Endothelial cell of umbilical vein (primary cell): ENCODE data around the gene DST. TPM values are rescaled to one million over a fixed set of nuclear protein-coding genes. Genes with fewer than 3 reads are reported as not detected.
"Not testable (repeated sequence)": the region's sequence is repeated elsewhere in the genome, so short reads cannot be mapped to it uniquely, and the experiment has no call there.

Experiments
- BruUV-seq: library from RNA; stranded (reverse); fragments of 400-500 nt; replicated peaks from 2 replicates; lab custom pipeline; 2021; lab: Mats Ljungman, UMichigan
- CTCF ChIA-PET: fragments of 300-600, 350-600 bp; sonication (Branson Sonifier 250); formaldehyde crosslinking; loops from one replicate; lab custom pipeline; 2021; ENCODE audit warnings: antibody characterized with exemption, inconsistent platforms; lab: Charles Lee
- POLR2A ChIA-PET: fragments of 300-600, 350-600 bp; sonication (Branson Sonifier 250); formaldehyde crosslinking; loops from one replicate; lab custom pipeline; 2021; ENCODE audit warnings: antibody characterized with exemption, inconsistent platforms; lab: Charles Lee
- DNase-seq: peaks from one replicate; pipeline ENCODE4 v3.0.0-alpha.2; 2011; ENCODE audit warnings: low read depth, low spot score
- FAIRE-seq: peaks from 2 replicates; lab custom pipeline; 2011; peaks lifted over from hg19 to GRCh38; lab: Jason Lieb, UNC
- H2AFZ ChIP-seq: 2 replicates; pipeline ENCODE4 v1.6.0; 2012; ENCODE audit warnings: low read depth, low read length, control low read depth, inconsistent platforms
- H3K27ac ChIP-seq: 2 replicates; pipeline ENCODE4 v1.5.1; 2011; ENCODE audit warnings: low read depth, mild to moderate bottlenecking, control low read depth, low read length, moderate library complexity; ENCODE audit not compliant: insufficient read depth
- H3K27me3 ChIP-seq, 2 experiments: 2 replicates each; pipeline versions ENCODE4 v1.6.0 to v1.6.1; 2011; ENCODE audit warnings: low read length in 2 of 2, mixed read lengths in 1 of 2; ENCODE audit not compliant: control insufficient read depth in 2 of 2, insufficient read depth in 2 of 2
- H3K36me3 ChIP-seq, 2 experiments: 2 replicates in 1 of 2; 3 replicates in 1 of 2; pipeline ENCODE4 v1.5.1; 2011; ENCODE audit warnings: low read length in 2 of 2, mild to moderate bottlenecking in 1 of 2, moderate library complexity in 1 of 2; ENCODE audit not compliant: control insufficient read depth in 2 of 2, insufficient read depth in 2 of 2; ENCODE audit errors: extremely low read depth in 1 of 2
- H3K4me1 ChIP-seq: 3 replicates; pipeline ENCODE4 v1.5.1; 2011; ENCODE audit warnings: mild to moderate bottlenecking, low read length; ENCODE audit not compliant: control insufficient read depth, insufficient read depth; ENCODE audit errors: extremely low read depth
- H3K4me2 ChIP-seq: 2 replicates; pipeline ENCODE4 v1.6.1; 2011; ENCODE audit warnings: low read length, control low read depth, mixed read lengths; ENCODE audit not compliant: insufficient read depth
- H3K4me3 ChIP-seq, 3 experiments: fragments of 200-600 bp in 1 of 3; sonication (generic), shearing (Covaris generic) in 1 of 3; replicated peaks in 1 of 3; 2 replicates each; pipeline ENCODE4 v1.5.1; 2011 to 2016; ENCODE audit warnings: control low read depth in 3 of 3, low read length in 3 of 3, mild to moderate bottlenecking in 2 of 3, inconsistent platforms in 1 of 3, low read depth in 1 of 3, moderate library complexity in 1 of 3; ENCODE audit not compliant: insufficient read depth in 1 of 3
- H3K79me2 ChIP-seq: 2 replicates; pipeline ENCODE4 v1.6.0; 2012; ENCODE audit warnings: low read length, inconsistent platforms; ENCODE audit not compliant: control insufficient read depth, insufficient read depth
- H3K9ac ChIP-seq: replicated peaks from 2 replicates; pipeline ENCODE3; 2011; ENCODE audit warnings: low read length, control low read depth; ENCODE audit not compliant: insufficient read depth; ENCODE audit errors: extremely low read depth
- H3K9me1 ChIP-seq: replicated peaks from 3 replicates; pipeline ENCODE4 v1.6.0; 2011; ENCODE audit warnings: mild to moderate bottlenecking, low read length; ENCODE audit not compliant: control insufficient read depth, insufficient read depth; ENCODE audit errors: extremely low read depth
- H3K9me3 ChIP-seq: replicated peaks from 2 replicates; pipeline ENCODE4 v1.5.1; 2012; ENCODE audit warnings: low read length, inconsistent platforms; ENCODE audit not compliant: control insufficient read depth, insufficient read depth
- H4K20me1 ChIP-seq: replicated peaks from 2 replicates; pipeline ENCODE3; 2011; ENCODE audit warnings: mild to moderate bottlenecking, low read length; ENCODE audit not compliant: control insufficient read depth, insufficient read depth; ENCODE audit errors: extremely low read depth
- CTCF ChIP-seq, 2 donors: IDR thresholded peaks; 1 replicate in 1 of 2; 2 replicates in 1 of 2; pipeline ENCODE4 v1.5.1; 2011; ENCODE audit warnings: low read length in 2 of 2, mild to moderate bottlenecking in 2 of 2, moderate library complexity in 2 of 2, control low read depth in 1 of 2, inconsistent platforms in 1 of 2, low read depth in 1 of 2; ENCODE audit not compliant: insufficient read depth in 1 of 2; ENCODE audit errors: extremely low read depth in 1 of 2
- EZH2 ChIP-seq: IDR thresholded peaks from 2 replicates; pipeline ENCODE4 v1.6.1; 2012; ENCODE audit warnings: borderline replicate concordance, low read depth, mild to moderate bottlenecking, moderate library complexity, low read length, inconsistent platforms; ENCODE audit not compliant: severe bottlenecking
- FOS ChIP-seq: IDR thresholded peaks from 2 replicates; pipeline ENCODE4 v1.6.1; 2011; ENCODE audit warnings: mild to moderate bottlenecking, low read length, moderate library complexity, borderline replicate concordance; ENCODE audit not compliant: insufficient read depth
- GATA2 ChIP-seq: IDR thresholded peaks from 2 replicates; pipeline ENCODE4 v1.7.0; 2011; ENCODE audit warnings: low read depth, mild to moderate bottlenecking, moderate library complexity, mixed read lengths, low read length; ENCODE audit not compliant: insufficient read length, insufficient read depth
- JUN ChIP-seq: IDR thresholded peaks from 2 replicates; pipeline ENCODE4 v1.6.1; 2011; ENCODE audit warnings: borderline replicate concordance, low read depth; ENCODE audit not compliant: insufficient read length, insufficient read depth
- MAX ChIP-seq: IDR thresholded peaks from 2 replicates; pipeline ENCODE4 v1.6.1; 2011; ENCODE audit not compliant: insufficient read depth, insufficient read length
- MYC ChIP-seq: IDR thresholded peaks from one replicate; pipeline ENCODE4 v1.6.1; 2011; ENCODE audit warnings: mild to moderate bottlenecking, low read depth, low read length
- POLR2A ChIP-seq: IDR thresholded peaks from 2 replicates; pipeline ENCODE4 v1.6.1; 2012; ENCODE audit warnings: low read depth, mild to moderate bottlenecking, control low read depth, low read length
- POLR2AphosphoS5 ChIP-seq: IDR thresholded peaks from 2 replicates; pipeline ENCODE4 v1.6.1; 2012; ENCODE audit warnings: low read depth, mild to moderate bottlenecking, control low read depth, low read length, moderate library complexity; ENCODE audit not compliant: insufficient read depth
- dilution Hi-C: fragments of 300-500 bp; cut with MboI; formaldehyde crosslinking; loops from one replicate; pipeline ENCODE4 v1.15.0; 2019; ENCODE audit warnings: low sequenced_read_pairs; ENCODE audit not compliant: extremely low pct_ligation_motif_present
- intact Hi-C: fragments of 100-400 bp; cut with micrococcal nuclease; formaldehyde crosslinking; loops from one replicate; pipeline ENCODE4 v1.10.0; 2022
- polyA plus RNA-seq, 4 experiments: library from polyadenylated mRNA; depleted of rRNA in 3 of 4; stranded (reverse) in 3 of 4; unstranded in 1 of 4; fragments of >200 nt; gene quantifications; 2 replicates each; pipeline versions ENCODE4 v1.2.1 to v1.2.3, GENCODE V29; 2011 to 2012; ENCODE audit warnings: missing spikeins in 1 of 4
- total RNA-seq: library from RNA; stranded (reverse); gene quantifications from 2 replicates; pipeline ENCODE4 v1.2.3, GENCODE V29; 2021

The DST gene
- total and polyA plus RNA-seq, 2 donors (not counting 3 experiments of a cell fraction or from before 2014, with no cell fraction given) = 62.3 to 253 TPM

- H3K79me2 ChIP-seq = no peaks in the 10 kb centered on the region
- dilution Hi-C loops (no loop called here), intact Hi-C loops (no loop called here)
- no peak overlapping the region for H3K4me3 ChIP-seq
- H3K27ac ChIP-seq = no peak overlapping the region
- DNase-seq = no peak
- H3K4me1 ChIP-seq = no peaks in the 10 kb centered on the region
- FAIRE-seq = no peak
- ChIA-PET POLR2A (no interaction called here), CTCF (interaction anchor here (1.1 kb wide), 1 partner anchor 26 kb away, joined by 4 read pairs; no protein-coding TSS in a partner anchor)
- peaks cover 2 to 4% of the 10 kb centered on the region in 2 experiments for H3K36me3 ChIP-seq
- TF ChIP-seq CTCF (IDR thresholded peaks at IDR 0.05; ENCODE audit: extremely low read depth in 1 of 2, insufficient read depth in 1 of 2, low read depth in 1 of 2, low read length in 2 of 2) = no peak
- no peak for TF ChIP-seq GATA2
- no peak for TF ChIP-seq MYC
- no peak for TF ChIP-seq POLR2AphosphoS5
- TF ChIP-seq MAX = no peak
- TF ChIP-seq FOS = no peak
- no peak for TF ChIP-seq EZH2
- no peak for TF ChIP-seq JUN
- TF ChIP-seq POLR2A = no peak
- H3K9me3 ChIP-seq = no peaks in the 10 kb centered on the region
- no peaks in the 10 kb centered on the region for H4K20me1 ChIP-seq
- no peak overlapping the region for H2AFZ ChIP-seq
- H3K9me1 ChIP-seq = no peaks in the 10 kb centered on the region
- H3K27me3 ChIP-seq = no peaks in the 10 kb centered on the region
- no peak overlapping the region for H3K4me2 ChIP-seq
- BruUV-seq = no TSS peak
- no peak overlapping the region for H3K9ac ChIP-seq
Measured at GRCh38 chr6:56567501-56567900, 75.2 kb downstream of the DST start.

- H3K9ac ChIP-seq, H3K9me1 ChIP-seq, intact Hi-C loops, POLR2A ChIA-PET, H3K4me2 ChIP-seq, H3K4me3 ChIP-seq, H4K20me1 ChIP-seq, dilution Hi-C loops, H3K79me2 ChIP-seq, DNase-seq, H3K4me1 ChIP-seq, H3K9me3 ChIP-seq, FAIRE-seq, H3K27ac ChIP-seq, BruUV-seq, H3K36me3 ChIP-seq, H3K27me3 ChIP-seq, CTCF ChIA-PET, H2AFZ ChIP-seq: not testable (repeated sequence)
Measured at GRCh38 chr6:56562730-56563129, 80.0 kb downstream of the DST start.
